ENCODE data around the gene GPRIN3. TPM values are rescaled to one million over a fixed set of nuclear protein-coding genes. Genes with fewer than 3 reads are reported as not detected.

GPRIN3 gene
- total and polyA plus RNA-seq, 2 of the 13 experiments (the other 11 are each of a cell fraction or from before 2014, with no cell fraction given), result not detected

DNA sequence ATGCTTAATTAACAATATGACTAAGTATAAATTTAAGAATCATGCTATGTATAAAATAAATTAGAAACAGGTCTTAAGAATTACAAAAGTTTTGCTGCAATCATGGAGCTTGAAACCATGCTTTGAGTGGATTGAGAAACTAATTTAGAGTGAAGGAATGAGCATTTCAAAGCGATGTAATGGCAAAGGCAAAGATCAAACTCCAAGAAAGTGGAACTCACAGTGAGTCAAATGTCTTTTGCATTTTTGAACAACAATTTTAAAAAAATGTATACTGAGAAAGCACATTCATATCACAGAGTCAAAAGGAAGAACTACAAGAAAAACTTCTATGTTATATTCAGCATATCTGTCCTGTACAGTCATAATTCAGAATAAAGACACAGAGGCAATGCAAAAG is 6.6 kb downstream of the GPRIN3 start (continued):
- TF ChIP-seq, protein P1, sequence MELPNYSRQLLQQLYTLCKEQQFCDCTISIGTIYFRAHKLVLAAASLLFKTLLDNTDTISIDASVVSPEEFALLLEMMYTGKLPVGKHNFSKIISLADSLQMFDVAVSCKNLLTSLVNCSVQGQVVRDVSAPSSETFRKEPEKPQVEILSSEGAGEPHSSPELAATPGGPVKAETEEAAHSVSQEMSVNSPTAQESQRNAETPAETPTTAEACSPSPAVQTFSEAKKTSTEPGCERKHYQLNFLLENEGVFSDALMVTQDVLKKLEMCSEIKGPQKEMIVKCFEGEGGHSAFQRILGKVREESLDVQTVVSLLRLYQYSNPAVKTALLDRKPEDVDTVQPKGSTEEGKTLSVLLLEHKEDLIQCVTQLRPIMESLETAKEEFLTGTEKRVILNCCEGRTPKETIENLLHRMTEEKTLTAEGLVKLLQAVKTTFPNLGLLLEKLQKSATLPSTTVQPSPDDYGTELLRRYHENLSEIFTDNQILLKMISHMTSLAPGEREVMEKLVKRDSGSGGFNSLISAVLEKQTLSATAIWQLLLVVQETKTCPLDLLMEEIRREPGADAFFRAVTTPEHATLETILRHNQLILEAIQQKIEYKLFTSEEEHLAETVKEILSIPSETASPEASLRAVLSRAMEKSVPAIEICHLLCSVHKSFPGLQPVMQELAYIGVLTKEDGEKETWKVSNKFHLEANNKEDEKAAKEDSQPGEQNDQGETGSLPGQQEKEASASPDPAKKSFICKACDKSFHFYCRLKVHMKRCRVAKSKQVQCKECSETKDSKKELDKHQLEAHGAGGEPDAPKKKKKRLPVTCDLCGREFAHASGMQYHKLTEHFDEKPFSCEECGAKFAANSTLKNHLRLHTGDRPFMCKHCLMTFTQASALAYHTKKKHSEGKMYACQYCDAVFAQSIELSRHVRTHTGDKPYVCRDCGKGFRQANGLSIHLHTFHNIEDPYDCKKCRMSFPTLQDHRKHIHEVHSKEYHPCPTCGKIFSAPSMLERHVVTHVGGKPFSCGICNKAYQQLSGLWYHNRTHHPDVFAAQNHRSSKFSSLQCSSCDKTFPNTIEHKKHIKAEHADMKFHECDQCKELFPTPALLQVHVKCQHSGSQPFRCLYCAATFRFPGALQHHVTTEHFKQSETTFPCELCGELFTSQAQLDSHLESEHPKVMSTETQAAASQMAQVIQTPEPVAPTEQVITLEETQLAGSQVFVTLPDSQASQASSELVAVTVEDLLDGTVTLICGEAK (IDR thresholded peaks at IDR 0.05), result no peak
- TF ChIP-seq, protein P1 (CRISPR knock-in tag; IDR thresholded peaks at IDR 0.05), result no peak
- TF ChIP-seq ZMYM3 (CRISPR knock-in tag; IDR thresholded peaks at IDR 0.05), result no peak

DNA sequence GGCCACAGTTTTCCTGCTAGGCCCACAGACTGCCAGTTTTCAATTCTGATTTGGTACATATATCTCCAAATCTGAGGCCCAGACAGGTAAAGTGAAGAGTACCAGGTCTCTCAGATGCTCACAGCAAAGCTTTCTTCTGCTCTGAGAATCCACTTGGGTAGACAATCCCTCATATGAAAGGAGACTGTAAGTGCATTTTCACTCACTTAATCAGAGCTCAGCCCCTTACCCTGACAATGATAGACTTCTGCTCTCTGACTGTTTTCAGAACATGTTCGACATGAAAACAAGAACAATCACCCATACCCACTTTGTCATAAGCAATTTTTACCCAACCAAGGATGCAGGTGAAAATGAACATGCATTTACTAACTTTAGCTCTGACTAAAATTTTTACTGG is 7.1 kb downstream of the GPRIN3 start:
- in situ Hi-C loops (cut with HindIII; ENCODE audit: extremely low pct_ligation_motif_present, low pct_unique_long_range_greater_than_20kb), result no loop called here
- BruUV-seq (replicated peaks), result no TSS peak
- TF ChIP-seq PRMT3 (CRISPR knock-in tag; IDR thresholded peaks at IDR 0.05; ENCODE audit: borderline replicate concordance, low read depth) (no peak), ZNF225 (CRISPR knock-in tag; IDR thresholded peaks at IDR 0.05) (no peak), ZBTB7A (CRISPR knock-in tag; IDR thresholded peaks at IDR 0.05) (no peak), HNRNPL (IDR thresholded peaks at IDR 0.05; ENCODE audit: low read depth, low read length) (no peak), SRY (CRISPR knock-in tag; IDR thresholded peaks at IDR 0.05) (no peak), MBNL3 (CRISPR knock-in tag; conservative IDR thresholded peaks at IDR 0.05) (no peak), SMAD1 (CRISPR knock-in tag; IDR thresholded peaks at IDR 0.05; ENCODE audit: borderline replicate concordance, low read depth) (no peak), ZNF670 (CRISPR knock-in tag; IDR thresholded peaks at IDR 0.05; ENCODE audit: borderline replicate concordance) (no peak)
- TF ChIP-seq, protein P2, sequence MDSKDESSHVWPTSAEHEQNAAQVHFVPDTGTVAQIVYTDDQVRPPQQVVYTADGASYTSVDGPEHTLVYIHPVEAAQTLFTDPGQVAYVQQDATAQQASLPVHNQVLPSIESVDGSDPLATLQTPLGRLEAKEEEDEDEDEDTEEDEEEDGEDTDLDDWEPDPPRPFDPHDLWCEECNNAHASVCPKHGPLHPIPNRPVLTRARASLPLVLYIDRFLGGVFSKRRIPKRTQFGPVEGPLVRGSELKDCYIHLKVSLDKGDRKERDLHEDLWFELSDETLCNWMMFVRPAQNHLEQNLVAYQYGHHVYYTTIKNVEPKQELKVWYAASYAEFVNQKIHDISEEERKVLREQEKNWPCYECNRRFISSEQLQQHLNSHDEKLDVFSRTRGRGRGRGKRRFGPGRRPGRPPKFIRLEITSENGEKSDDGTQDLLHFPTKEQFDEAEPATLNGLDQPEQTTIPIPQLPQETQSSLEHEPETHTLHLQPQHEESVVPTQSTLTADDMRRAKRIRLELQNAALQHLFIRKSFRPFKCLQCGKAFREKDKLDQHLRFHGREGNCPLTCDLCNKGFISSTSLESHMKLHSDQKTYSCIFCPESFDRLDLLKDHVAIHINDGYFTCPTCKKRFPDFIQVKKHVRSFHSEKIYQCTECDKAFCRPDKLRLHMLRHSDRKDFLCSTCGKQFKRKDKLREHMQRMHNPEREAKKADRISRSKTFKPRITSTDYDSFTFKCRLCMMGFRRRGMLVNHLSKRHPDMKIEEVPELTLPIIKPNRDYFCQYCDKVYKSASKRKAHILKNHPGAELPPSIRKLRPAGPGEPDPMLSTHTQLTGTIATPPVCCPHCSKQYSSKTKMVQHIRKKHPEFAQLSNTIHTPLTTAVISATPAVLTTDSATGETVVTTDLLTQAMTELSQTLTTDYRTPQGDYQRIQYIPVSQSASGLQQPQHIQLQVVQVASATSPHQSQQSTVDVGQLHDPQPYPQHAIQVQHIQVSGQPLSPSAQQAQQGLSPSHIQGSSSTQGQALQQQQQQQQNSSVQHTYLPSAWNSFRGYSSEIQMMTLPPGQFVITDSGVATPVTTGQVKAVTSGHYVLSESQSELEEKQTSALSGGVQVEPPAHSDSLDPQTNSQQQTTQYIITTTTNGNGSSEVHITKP (CRISPR knock-in tag; IDR thresholded peaks at IDR 0.05; ENCODE audit: low read depth), result no peak

More for the DNA sequence above, 7.1 kb downstream of the GPRIN3 start:
- no peak overlapping the region for H2AFZ ChIP-seq (ENCODE audit: low read length)
- no peaks in the 10 kb centered on the region for H3K79me2 ChIP-seq (ENCODE audit: insufficient read depth, low read length)
- H3K4me2 ChIP-seq (ENCODE audit: low read depth, low read length), result no peak overlapping the region
- H3K27ac ChIP-seq (ENCODE audit: extremely low read length, insufficient read depth, low read length), result no peak overlapping the region
- no peak for ATAC-seq
- H4K20me1 ChIP-seq (ENCODE audit: insufficient read depth, low read length), result no peaks in the 10 kb centered on the region
- no peak for DNase-seq (ENCODE audit: low spot score)
- H3K27me3 ChIP-seq (ENCODE audit: control insufficient read depth in 1 of 2, insufficient read depth in 2 of 2, low read length in 2 of 2), result 0 out of 5 replicates have a peak, but pooled peaks cover 0 to 3% of the 10 kb centered on the region in 2 experiments
- FAIRE-seq, result no peak
- H3K9ac ChIP-seq (ENCODE audit: insufficient read depth, low read depth, low read length), result no peak overlapping the region
- no peak overlapping the region for H3K4me3 ChIP-seq (replicated peaks in 1 of 3; ENCODE audit: insufficient read depth in 1 of 3, low read depth in 2 of 3, low read length in 3 of 3)
- 4% methylated on average over 1 of the region's 1 CpG for WGBS (ENCODE audit: low lambda C conversion rate)
- H3K9me3 ChIP-seq (ENCODE audit: low read length), result no peaks in the 10 kb centered on the region
- H3K4me1 ChIP-seq (ENCODE audit: insufficient read depth, low read length), result 0 out of 2 replicates have a peak, but pooled peaks cover 7% of the 10 kb centered on the region
- no peaks in the 10 kb centered on the region for H3K36me3 ChIP-seq (replicated peaks in 1 of 2; ENCODE audit: control insufficient read depth in 1 of 2, insufficient read depth in 2 of 2, low read length in 2 of 2)
- POLR2A ChIA-PET, result no interaction called here
- CTCF ChIA-PET (ENCODE audit: low intra/inter-chr PET ratio, low total read pairs), result no interaction called here
- intact Hi-C loops (cut with micrococcal nuclease; ENCODE audit: unreplicated experiment), result no loop called here

Measured in HepG2 (cell line).